SK-N-SH (cell line): ENCODE measurements around the gene PHLDB2. TPM values are rescaled to one million over a fixed set of nuclear protein-coding genes. Genes with fewer than 3 reads are reported as not detected.

ENCODE experiments used
- CTCF ChIA-PET: fragments of 300-600, 350-600 bp; formaldehyde crosslinking; extraction: SDS; loops from one replicate; lab custom pipeline; 2021; lab: Yijun Ruan, JAX
- POLR2A ChIA-PET: fragments of 350-600 bp; sonication (Branson Sonifier 250); formaldehyde crosslinking; extraction: SDS; loops from one replicate; lab custom pipeline; 2020; ENCODE audit warnings: antibody characterized with exemption, inconsistent platforms; lab: Yijun Ruan, JAX
- DNase-seq: peaks from one replicate; pipeline ENCODE4 v3.0.0; 2012
- H2AFZ ChIP-seq: fragments of 200-600 bp; sonication (generic); 2 replicates; pipeline ENCODE4 v1.8.1; 2016; ENCODE audit warnings: antibody characterized with exemption, mild to moderate bottlenecking, low read depth
- H3F3A ChIP-seq: fragments of 200-600 bp; sonication (generic); replicated peaks from 2 replicates; pipeline ENCODE3; 2016; ENCODE audit warnings: antibody characterized with exemption, mild to moderate bottlenecking; ENCODE audit not compliant: insufficient read depth
- H3K27ac ChIP-seq, 2 experiments: fragments of 200-500 bp in 1 of 2; fragments of 200-600 bp in 1 of 2; sonication (Bioruptor generic) in 1 of 2; sonication (generic), shearing (Covaris generic) in 1 of 2; 2 replicates each; pipeline versions ENCODE4 v1.5.1 to v1.6.1; 2014 to 2016; ENCODE audit warnings: low read depth in 2 of 2, inconsistent platforms in 1 of 2, low read length in 1 of 2, mild to moderate bottlenecking in 1 of 2, mixed read lengths in 1 of 2
- H3K27me3 ChIP-seq: fragments of 200-600 bp; sonication (generic), shearing (Covaris generic); 2 replicates; pipeline ENCODE4 v1.6.1; 2016; ENCODE audit warnings: mixed run types; ENCODE audit not compliant: insufficient read depth
- H3K36me3 ChIP-seq, 2 experiments: fragments of 200-500 bp in 1 of 2; fragments of 200-600 bp in 1 of 2; sonication (Bioruptor generic) in 1 of 2; sonication (generic) in 1 of 2; replicated peaks in 1 of 2; 2 replicates each; pipeline versions ENCODE3 to v1.5.1; 2014 to 2016; ENCODE audit warnings: low read length in 1 of 2, mild to moderate bottlenecking in 1 of 2; ENCODE audit not compliant: insufficient read depth in 2 of 2, control insufficient read depth in 1 of 2
- H3K4me1 ChIP-seq, 2 experiments: fragments of 200-500 bp in 1 of 2; fragments of 200-600 bp in 1 of 2; sonication (Bioruptor generic) in 1 of 2; sonication (generic), shearing (Covaris generic) in 1 of 2; 2 replicates each; pipeline versions ENCODE4 v1.5.1 to v1.6.1; 2014 to 2016; ENCODE audit warnings: low read depth in 1 of 2, low read length in 1 of 2, mixed run types in 1 of 2; ENCODE audit not compliant: insufficient read depth in 2 of 2, control insufficient read depth in 1 of 2
- H3K4me2 ChIP-seq: fragments of 200-600 bp; sonication (generic), shearing (Covaris generic); 2 replicates; pipeline ENCODE4 v1.6.1; 2017; ENCODE audit warnings: mixed run types
- H3K4me3 ChIP-seq, 2 experiments: fragments of 200-500 bp in 1 of 2; fragments of 200-600 bp in 1 of 2; sonication (Bioruptor generic) in 1 of 2; sonication (generic), shearing (Covaris generic) in 1 of 2; 2 replicates each; pipeline versions ENCODE4 v1.5.1 to v1.8.1; 2014 to 2016; ENCODE audit warnings: low read depth in 2 of 2, inconsistent platforms in 1 of 2, low read length in 1 of 2, mild to moderate bottlenecking in 1 of 2, mixed read lengths in 1 of 2, moderate library complexity in 1 of 2
- H3K79me2 ChIP-seq: fragments of 200-600 bp; sonication (generic); 2 replicates; pipeline ENCODE4 v1.8.1; 2017; ENCODE audit warnings: mild to moderate bottlenecking; ENCODE audit not compliant: insufficient read depth
- H3K9ac ChIP-seq: fragments of 200-600 bp; sonication (generic); 2 replicates; pipeline ENCODE4 v1.6.1; 2017; ENCODE audit warnings: mixed run types
- H3K9me2 ChIP-seq: fragments of 200-600 bp; sonication (generic); 2 replicates; pipeline ENCODE4 v1.6.1; 2017; ENCODE audit warnings: mixed run types
- H3K9me3 ChIP-seq: fragments of 200-600 bp; sonication (generic); 2 replicates; pipeline ENCODE4 v1.6.1; 2017; ENCODE audit warnings: mixed run types, mild to moderate bottlenecking, moderate library complexity
- H4K20me1 ChIP-seq: fragments of 200-600 bp; sonication (generic); 2 replicates; pipeline ENCODE4 v1.6.1; 2017; ENCODE audit warnings: mild to moderate bottlenecking, mixed run types; ENCODE audit not compliant: insufficient read depth
- EZH2phosphoT487 ChIP-seq: fragments of 200-600 bp; sonication (generic); IDR thresholded peaks from 2 replicates; pipeline ENCODE4 v1.6.1; 2017; ENCODE audit warnings: low read depth, mixed run types, mild to moderate bottlenecking, antibody characterized with exemption, moderate library complexity, borderline replicate concordance
- FOSL2 ChIP-seq: IDR thresholded peaks from 2 replicates; pipeline ENCODE4 v1.4.0; 2012; ENCODE audit warnings: low read depth, mild to moderate bottlenecking, moderate library complexity, borderline replicate concordance
- FOXJ3 ChIP-seq: sonication (generic); formaldehyde crosslinking; IDR thresholded peaks from 2 replicates; pipeline ENCODE4 v1.5.1; 2020; ENCODE audit warnings: mild to moderate bottlenecking, missing genetic modification reagents
- IRF3 ChIP-seq: fragments of 150-350 bp; IDR thresholded peaks from 2 replicates; pipeline ENCODE4 v1.6.1; 2016; ENCODE audit warnings: mild to moderate bottlenecking, low read depth, low read length
- MAX ChIP-seq: IDR thresholded peaks from 2 replicates; pipeline ENCODE4 v1.4.0; 2012; ENCODE audit warnings: low read depth
- NFIC ChIP-seq: IDR thresholded peaks from 2 replicates; pipeline ENCODE4 v1.4.0; 2012; ENCODE audit warnings: borderline replicate concordance
- NRF1 ChIP-seq: IDR thresholded peaks from 2 replicates; pipeline ENCODE4 v1.6.1; 2012; ENCODE audit warnings: low read depth, mild to moderate bottlenecking, low read length
- RCOR1 ChIP-seq: fragments of 150-350 bp; IDR thresholded peaks from 2 replicates; pipeline ENCODE4 v1.6.1; 2017; ENCODE audit warnings: antibody characterized with exemption, low read length
- REST ChIP-seq: IDR thresholded peaks from 2 replicates; pipeline ENCODE4 v1.6.1; 2012; ENCODE audit warnings: mild to moderate bottlenecking, low read depth, low read length, moderate library complexity
- RFX5 ChIP-seq: IDR thresholded peaks from 2 replicates; pipeline ENCODE4 v1.6.1; 2012; ENCODE audit warnings: mild to moderate bottlenecking, improper control_type of control experiment, low read length
- RXRA ChIP-seq: IDR thresholded peaks from 2 replicates; pipeline ENCODE4 v1.4.0; 2012; ENCODE audit warnings: low read depth, mild to moderate bottlenecking, borderline replicate concordance
- TEAD4 ChIP-seq: IDR thresholded peaks from 2 replicates; pipeline ENCODE4 v1.4.0; 2012; ENCODE audit warnings: mild to moderate bottlenecking, borderline replicate concordance; ENCODE audit not compliant: insufficient read depth
- USF1 ChIP-seq: IDR thresholded peaks from 2 replicates; pipeline ENCODE4 v1.4.0; 2012; ENCODE audit warnings: low read depth, borderline replicate concordance
- ZBTB33 ChIP-seq: IDR thresholded peaks from 2 replicates; pipeline ENCODE4 v1.4.0; 2012; ENCODE audit warnings: low read depth, borderline replicate concordance
- WGBS: methylation state at CpG from one replicate; pipeline ENCODE4 v1.1.6; 2017; ENCODE audit warnings: low lambda C conversion rate; 5-methylcytosine and 5-hydroxymethylcytosine counted together
- polyA plus RNA-seq, 3 experiments: library from polyadenylated mRNA; depleted of rRNA; stranded (reverse); fragments of >200 nt; gene quantifications; 2 replicates each; pipeline ENCODE4 v1.2.3, GENCODE V29; 2012

The PHLDB2 gene
- polyA plus RNA-seq, 1 of the 3 experiments (the other 2 are of a cell fraction) = 18.0 TPM

- 80% methylated on average over 6 of the region's 6 CpGs for WGBS
- H3K4me2 ChIP-seq = no peak overlapping the region
These were observed 153.3 kb downstream of the PHLDB2 start for GRCh38 chr3:112012205-112012992.

More at GRCh38 chr3:112012205-112012992, 153.3 kb downstream of the PHLDB2 start:
- H3K79me2 ChIP-seq = no peaks in the 10 kb centered on the region
- POLR2A ChIA-PET = interaction anchor here (1.4 to 2.0 kb wide), 2 partner anchors 9 to 14 kb away, joined by 3 to 11 read pairs; partner anchors contain the start of gene TAGLN3
- no peaks in the 10 kb centered on the region for H3F3A ChIP-seq
- CTCF ChIA-PET = interaction anchor here (0.5 to 7.3 kb wide), 22 partner anchors 12 to 343 kb away, joined by 3 to 165 read pairs (median 8); partner anchors contain the start of genes ABHD10 and TAGLN3
- H2AFZ ChIP-seq = no peak overlapping the region
- peaks cover 0 to 20% of the 10 kb centered on the region in 2 experiments for H3K36me3 ChIP-seq
- no peak for DNase-seq
- no peaks in the 10 kb centered on the region for H4K20me1 ChIP-seq
- H3K4me3 ChIP-seq = no peak overlapping the region
- H3K4me1 ChIP-seq = peaks cover 10 to 11% of the 10 kb centered on the region in 2 experiments; a peak in 2 of 4 replicates
- no peaks in the 10 kb centered on the region for H3K27me3 ChIP-seq
- no peaks in the 10 kb centered on the region for H3K9me3 ChIP-seq
- TF ChIP-seq RXRA (no peak), EZH2phosphoT487 (no peak), NFIC (no peak), FOXJ3 (no peak), ZBTB33 (no peak), RCOR1 (no peak), RFX5 (no peak), TEAD4 (no peak), REST (no peak), NRF1 (no peak), IRF3 (no peak), FOSL2 (no peak), MAX (no peak), USF1 (no peak)
- H3K9ac ChIP-seq = no peak overlapping the region
- H3K27ac ChIP-seq = no peak overlapping the region
- no peaks in the 10 kb centered on the region for H3K9me2 ChIP-seq
